Stimulated activated CD8-positive, alpha-beta memory T cell treated with anti-CD3 and anti-CD28 coated beads, Interleukin-7, amount 100 ng/mL, for 48 hours (primary cell): Measurements from ENCODE around the gene DLL1.

ENCODE experiments used
- DNase-seq, 2 donors: peaks; one replicate each; pipeline ENCODE4 v3.0.0-alpha.2; 2020; ENCODE audit warnings: low read depth in 1 of 2; ENCODE audit errors: extremely low read depth in 1 of 2

DLL1 gene

DNA sequence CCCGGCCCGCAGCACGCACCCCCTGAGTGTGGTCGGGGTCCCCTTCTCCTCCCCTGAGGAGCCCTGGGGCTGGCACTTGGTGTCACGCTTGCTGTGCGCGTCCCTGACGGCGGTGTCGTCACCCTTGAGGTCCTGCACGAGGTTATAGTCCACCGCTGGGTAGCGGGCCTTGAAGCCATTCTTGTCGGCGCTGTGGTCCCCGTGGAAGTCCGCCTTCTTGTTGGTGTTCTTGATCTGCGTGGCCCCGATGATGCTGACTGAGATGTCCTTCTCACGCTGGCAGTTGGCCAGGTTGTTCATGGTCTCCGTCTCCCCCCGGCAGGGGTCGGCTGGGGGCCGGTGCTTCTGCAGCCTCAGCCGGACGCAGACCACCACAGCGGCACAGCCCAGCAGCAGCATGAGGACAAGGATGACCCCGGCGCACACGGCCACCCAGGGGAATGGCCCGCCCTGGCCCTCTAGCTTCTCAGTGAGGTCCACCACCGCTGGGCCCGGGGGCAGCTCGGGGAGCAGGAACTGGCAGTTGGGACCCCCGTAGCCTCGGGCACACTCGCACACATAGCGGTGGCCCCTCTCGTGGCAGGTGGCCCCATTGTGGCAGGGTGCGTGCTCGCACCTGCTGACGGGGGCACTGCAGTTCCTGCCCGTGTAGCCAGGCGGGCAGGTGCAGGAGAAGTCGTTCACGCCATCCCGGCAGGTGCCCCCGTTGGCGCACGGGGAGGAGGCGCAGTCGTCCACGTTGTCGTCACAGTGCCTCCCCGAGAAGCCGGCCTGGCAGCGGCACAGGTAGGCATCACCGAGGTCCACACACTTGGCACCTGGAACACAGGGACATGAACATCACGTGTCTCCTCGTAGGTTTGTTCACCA lies 7.4 kb downstream of the DLL1 start:
- DNase-seq: no peak

DNA sequence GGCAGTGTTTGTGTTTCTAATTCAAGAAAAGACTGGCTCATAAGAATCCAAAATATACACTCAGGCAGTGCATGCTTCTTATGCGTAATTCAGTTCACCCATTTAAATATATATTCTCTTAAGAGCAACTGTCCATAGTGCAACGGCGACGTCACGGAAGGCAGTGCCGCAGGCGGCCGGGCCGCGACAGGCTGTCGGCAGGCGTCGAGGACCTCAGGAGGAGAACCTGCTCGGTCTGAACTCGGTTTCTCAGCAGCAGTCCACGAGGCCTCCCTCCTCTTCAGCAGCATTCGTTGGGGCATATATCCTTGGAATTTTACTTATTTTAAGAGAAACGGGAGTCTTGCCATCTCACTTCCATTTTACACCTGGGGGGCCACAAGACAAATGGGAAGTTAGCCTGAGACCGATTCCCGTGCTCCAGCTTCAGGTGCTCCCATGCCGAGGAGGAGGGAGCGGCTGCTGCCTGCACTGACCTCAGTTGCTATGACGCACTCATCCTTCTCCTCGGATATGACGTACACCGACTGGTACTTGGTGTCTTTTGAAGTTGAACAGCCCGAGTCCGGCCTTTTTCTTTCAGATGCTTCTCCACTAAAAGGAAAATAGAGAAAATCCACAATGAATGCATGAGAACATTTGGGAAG lies 8.2 kb downstream of the DLL1 start:
- no peak for DNase-seq

DNA sequence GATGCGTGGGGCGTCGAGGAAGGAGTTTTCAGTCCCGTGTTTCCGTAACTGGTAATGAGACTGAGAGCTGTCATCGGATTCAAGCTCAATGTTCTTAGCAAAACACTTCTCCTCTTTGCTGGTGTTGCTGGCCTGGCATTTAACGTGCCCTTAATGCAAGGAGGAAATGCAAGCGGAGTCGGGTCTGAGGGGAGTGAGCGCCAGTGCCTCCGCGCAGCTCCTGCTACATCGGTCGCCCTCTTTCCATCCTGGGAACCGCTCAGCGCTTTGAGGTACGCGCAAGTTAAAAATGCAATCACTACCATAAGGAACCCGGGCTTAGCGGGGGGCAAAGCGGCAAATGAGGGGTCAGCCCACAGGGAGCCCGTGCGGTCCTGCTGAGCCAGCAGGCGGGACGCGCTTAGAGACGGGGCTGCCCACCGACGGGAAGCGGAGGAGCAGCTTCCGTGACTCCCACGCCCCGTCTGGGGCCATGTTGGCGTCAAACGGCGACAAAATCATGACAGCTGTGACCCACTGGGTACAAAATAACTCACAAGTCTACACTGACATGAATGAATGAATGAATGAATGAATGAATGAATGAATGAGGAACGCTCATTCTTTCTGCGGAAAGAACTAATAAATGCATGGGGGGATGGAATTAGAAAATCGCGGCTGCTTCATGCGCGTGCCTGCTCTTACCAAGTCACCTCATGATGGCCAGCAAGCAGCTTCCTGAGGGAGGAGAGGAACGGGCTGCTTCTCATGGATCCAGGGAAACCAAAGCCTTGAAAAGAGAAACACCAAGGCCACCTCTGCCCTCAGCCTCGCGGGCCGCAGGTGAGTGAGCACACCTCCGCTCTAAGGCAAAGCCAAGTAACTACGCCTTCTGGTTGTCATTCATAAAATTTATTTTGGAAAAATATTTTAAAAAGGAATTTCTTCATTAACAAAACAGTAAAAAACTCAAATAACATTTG lies 9.3 kb downstream of the DLL1 start:
- no peak for DNase-seq

DNA sequence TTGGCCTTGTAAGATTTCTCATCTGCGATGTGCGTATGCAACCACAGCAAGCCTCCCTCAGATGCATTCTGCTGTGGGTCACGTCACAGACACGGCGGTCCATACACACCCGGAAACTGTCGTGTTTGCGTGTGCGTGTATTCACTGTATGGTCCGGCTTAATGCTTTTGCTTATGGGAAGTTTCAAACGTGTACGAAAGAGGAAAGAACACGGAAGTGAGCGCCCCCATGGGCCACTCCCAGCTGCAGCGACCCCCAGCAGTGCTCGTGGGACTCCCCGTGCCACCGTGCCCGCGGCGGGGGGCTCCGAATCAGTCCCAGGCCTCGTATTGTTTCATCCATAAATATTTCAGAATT lies 10.2 kb downstream of the DLL1 start:
- DNase-seq: no peak

- DNase-seq: no peak
Observed at GRCh38 chr6:170279977-170280688, 10.7 kb downstream of the DLL1 start.

GRCh38 chr6:170279426-170279825 lies 11.5 kb downstream of the DLL1 start:
- no peak for DNase-seq

- DNase-seq: no peak
Observed at GRCh38 chr6:170278743-170279094, 12.2 kb downstream of the DLL1 start.

- DNase-seq: no peak
Observed at GRCh38 chr6:170277893-170278742, 12.8 kb downstream of the DLL1 start.

- DNase-seq: no peak
Observed at GRCh38 chr6:170276369-170277057, 14.4 kb downstream of the DLL1 start.

DNA sequence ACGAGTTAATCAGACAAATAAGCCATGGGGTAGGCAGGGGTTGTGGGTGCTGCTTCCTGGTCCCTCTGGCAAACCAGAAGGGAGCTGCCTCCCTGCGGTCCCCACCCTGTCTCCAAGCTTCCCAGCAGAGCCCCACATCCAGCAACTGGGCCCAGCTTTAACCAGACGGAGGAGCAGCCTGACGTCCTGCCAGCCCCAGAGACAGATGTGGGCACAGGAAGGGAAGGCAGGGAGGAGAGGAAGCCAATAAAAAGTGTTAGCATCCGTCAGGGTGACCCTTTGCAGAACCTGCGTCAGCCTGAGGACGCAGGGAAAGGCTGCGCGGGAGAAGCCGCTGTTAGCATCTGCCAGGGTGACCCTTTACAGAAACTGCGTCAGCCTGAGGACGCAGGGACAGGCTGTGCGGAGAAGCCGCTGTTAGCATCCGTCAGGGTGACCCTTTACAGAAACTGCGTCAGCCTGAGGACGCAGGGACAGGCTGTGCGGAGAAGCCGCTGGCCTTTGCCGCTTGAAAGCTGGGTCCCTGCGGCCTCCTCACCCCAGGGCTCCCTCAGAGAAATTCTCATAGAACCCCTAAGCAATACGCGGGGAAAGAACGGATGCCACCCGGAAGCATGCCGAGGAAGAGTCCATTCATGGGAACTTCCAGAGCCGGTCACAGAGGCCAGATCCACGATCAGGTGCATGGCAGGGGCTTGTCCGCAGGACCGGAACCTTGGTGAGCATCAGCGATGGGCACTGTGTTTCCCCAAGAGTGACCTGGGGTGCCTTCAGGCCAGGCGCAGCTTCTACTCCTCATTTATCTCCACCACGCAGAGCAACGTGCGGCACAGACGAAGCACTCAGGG lies 15.9 kb downstream of the DLL1 start:
- no peak for DNase-seq

DNA sequence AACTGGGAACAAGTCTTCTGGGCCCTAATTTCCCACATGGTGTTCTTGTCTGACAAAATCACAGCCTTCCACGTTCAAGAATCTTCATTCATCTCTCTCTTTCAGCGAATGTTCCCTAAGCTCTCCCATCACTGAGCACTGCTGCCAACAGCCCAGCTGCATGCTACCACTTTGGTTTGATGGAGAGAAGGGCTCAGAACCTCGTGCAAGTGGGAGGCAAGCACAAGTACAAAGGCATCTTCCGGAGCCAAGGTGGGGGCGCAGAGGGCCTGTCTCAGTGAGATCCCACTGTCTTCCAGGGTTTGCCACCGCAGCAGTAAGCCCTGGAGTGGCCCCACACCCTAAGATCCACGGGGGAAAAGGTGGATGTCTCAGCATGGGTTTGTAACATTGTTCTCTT lies 17.2 kb downstream of the DLL1 start:
- no peak for DNase-seq

- no peak for DNase-seq
Observed at GRCh38 chr6:170273191-170273590, 17.7 kb downstream of the DLL1 start.

GRCh38 chr6:170272341-170273065 lies 18.4 kb downstream of the DLL1 start:
- DNase-seq: no peak

GRCh38 chr6:170271771-170272314 lies 19.0 kb downstream of the DLL1 start:
- DNase-seq: peak in 1 of 2 donors; percentile 51

GRCh38 chr6:170270984-170271593 lies 19.8 kb downstream of the DLL1 start:
- DNase-seq: no peak

GRCh38 chr6:170269846-170270541 lies 20.9 kb downstream of the DLL1 start:
- DNase-seq: no peak
